Type B pancreatic cell (in vitro differentiated cells): ENCODE data around the gene SLC2A5. TPM values are rescaled to one million over a fixed set of nuclear protein-coding genes. Genes with fewer than 3 reads are reported as not detected.

Experiments
- DNase-seq: peaks from one replicate; pipeline ENCODE4 v3.0.0; 2021; ENCODE audit warnings: mixed read lengths; ENCODE audit not compliant: unreplicated experiment; ENCODE audit errors: extremely low spot score
- H3K27ac Mint-ChIP-seq: 2 replicates; pipeline ENCODE4 v1.8.0; 2021; ENCODE audit warnings: mild to moderate bottlenecking, mixed read lengths
- H3K27me3 Mint-ChIP-seq: 2 replicates; pipeline ENCODE4 v1.8.0; 2021; ENCODE audit warnings: mixed read lengths
- H3K36me3 Mint-ChIP-seq: 2 replicates; pipeline ENCODE4 v1.8.0; 2021; ENCODE audit warnings: mixed read lengths
- H3K4me1 Mint-ChIP-seq: one replicate; pipeline ENCODE4 v1.8.0; 2021; ENCODE audit warnings: mixed read lengths; ENCODE audit not compliant: unreplicated experiment
- H3K4me3 Mint-ChIP-seq: 2 replicates; pipeline ENCODE4 v1.8.0; 2021; ENCODE audit warnings: mild to moderate bottlenecking, mixed read lengths
- H3K9me3 Mint-ChIP-seq: 2 replicates; pipeline ENCODE4 v1.8.0; 2021; ENCODE audit warnings: mixed read lengths
- total RNA-seq: library from RNA; stranded (reverse); gene quantifications from 2 replicates; pipeline ENCODE4 v1.2.1, GENCODE V29; 2021; ENCODE audit warnings: low replicate concordance
- TF ChIP-seq, protein P1 (sequence below): fragments of 200-600 bp; sonication (generic); conservative IDR thresholded peaks from 2 replicates; pipeline ENCODE4 v1.5.0; 2021; ENCODE audit warnings: antibody characterized with exemption, mild to moderate bottlenecking

Gene SLC2A5
- total RNA-seq, 1 donor from 2014 or later, result 2.7 TPM

DNA sequence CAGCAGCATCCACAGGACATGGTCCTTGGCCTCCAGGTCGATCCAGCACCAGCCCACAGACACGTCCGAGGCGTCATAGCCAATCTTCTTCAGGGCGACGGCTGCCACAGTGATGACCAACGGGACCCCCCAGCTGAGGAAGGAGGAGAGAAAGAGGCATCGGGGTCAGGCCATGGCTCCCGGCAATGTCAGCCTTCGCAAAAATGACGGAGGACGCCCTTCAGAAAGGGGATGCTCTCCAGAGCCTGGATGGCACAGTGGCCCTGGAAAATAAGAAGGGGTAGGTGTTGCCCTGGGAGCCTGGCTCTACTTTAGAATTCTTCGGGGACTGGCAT lies 41.9 kb upstream of the SLC2A5 start:
- Mint-ChIP-seq H3K27ac (no peak overlapping the region), H3K27me3 (no peaks in the 10 kb centered on the region), H3K9me3 (no peaks in the 10 kb centered on the region), H3K4me3 (no peak overlapping the region), H3K4me1 (peaks cover 5% of the 10 kb centered on the region), H3K36me3 (no peaks in the 10 kb centered on the region)
- TF ChIP-seq, protein P1, sequence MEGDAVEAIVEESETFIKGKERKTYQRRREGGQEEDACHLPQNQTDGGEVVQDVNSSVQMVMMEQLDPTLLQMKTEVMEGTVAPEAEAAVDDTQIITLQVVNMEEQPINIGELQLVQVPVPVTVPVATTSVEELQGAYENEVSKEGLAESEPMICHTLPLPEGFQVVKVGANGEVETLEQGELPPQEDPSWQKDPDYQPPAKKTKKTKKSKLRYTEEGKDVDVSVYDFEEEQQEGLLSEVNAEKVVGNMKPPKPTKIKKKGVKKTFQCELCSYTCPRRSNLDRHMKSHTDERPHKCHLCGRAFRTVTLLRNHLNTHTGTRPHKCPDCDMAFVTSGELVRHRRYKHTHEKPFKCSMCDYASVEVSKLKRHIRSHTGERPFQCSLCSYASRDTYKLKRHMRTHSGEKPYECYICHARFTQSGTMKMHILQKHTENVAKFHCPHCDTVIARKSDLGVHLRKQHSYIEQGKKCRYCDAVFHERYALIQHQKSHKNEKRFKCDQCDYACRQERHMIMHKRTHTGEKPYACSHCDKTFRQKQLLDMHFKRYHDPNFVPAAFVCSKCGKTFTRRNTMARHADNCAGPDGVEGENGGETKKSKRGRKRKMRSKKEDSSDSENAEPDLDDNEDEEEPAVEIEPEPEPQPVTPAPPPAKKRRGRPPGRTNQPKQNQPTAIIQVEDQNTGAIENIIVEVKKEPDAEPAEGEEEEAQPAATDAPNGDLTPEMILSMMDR, result no peak
- no peak for DNase-seq

DNA sequence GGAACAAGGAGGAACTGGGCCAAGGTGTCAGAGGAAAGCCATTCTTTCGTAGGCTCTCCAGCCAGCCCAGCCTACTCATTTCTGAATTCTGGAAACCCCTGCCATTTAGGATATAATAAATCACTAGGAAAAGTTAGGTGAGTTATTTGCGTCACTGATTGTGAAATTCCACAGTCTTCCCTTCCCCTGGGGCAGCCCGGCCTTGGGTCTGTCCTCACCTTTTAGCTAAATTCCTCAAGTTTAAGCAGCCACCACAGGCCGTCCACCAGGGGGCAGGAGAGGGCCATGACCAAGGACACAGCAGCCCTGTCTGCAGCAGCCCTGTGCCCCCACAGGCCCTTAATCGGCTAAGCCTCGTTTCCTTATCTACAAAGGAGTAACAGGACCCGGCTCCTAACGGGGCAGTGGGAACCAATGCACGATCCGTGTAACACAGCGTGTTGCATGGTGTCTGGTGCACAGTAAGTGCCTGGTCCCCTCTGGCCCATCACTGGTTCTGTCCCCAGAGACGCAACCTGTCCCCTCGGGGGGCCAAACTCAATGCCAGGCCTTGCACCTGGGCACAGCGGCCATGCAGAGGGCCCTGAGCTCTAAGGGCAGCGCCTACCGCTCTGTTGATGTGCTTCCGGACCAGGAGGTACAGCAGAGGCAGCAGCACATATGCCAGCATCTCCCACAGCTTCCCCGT lies 41.4 kb upstream of the SLC2A5 start:
- H3K9me3 Mint-ChIP-seq, result no peaks in the 10 kb centered on the region
- H3K4me3 Mint-ChIP-seq, result no peak overlapping the region
- peak; percentile 92 for DNase-seq
- H3K4me1 Mint-ChIP-seq, result peaks cover 5% of the 10 kb centered on the region
- TF ChIP-seq, protein P1, result peak; percentile 96
- peak overlapping the region; percentile 46 for H3K27ac Mint-ChIP-seq
- H3K36me3 Mint-ChIP-seq, result no peaks in the 10 kb centered on the region
- H3K27me3 Mint-ChIP-seq, result no peaks in the 10 kb centered on the region

DNA sequence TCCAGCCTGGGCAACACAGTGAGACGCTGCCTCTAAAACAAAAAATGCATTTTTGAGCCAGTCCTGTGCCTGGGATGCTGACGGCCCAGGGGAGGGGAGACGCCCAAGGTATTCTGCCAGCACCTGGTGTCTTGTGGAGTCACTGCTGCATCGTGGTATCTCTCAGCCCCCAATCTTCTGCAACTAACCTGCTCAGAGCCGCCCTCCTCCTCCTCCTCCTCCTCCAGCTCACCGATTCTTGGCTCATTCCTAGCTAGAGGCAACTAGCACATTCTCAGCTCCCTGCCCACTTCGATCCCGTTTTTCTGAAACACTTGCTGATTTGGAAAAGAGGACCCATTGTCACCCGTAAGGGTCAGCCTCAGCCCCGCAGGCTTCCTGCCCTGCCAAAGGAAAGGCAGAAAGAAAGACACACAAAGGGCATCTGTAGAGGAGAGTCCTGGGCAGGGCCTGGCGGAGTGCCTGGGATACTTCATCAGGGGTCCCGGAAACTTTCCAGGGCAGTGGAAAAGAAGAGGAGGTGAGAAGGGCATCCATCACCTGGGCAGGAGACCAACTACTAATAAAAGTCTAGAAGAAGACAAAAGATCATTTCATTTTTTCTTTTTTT lies 38.7 kb upstream of the SLC2A5 start:
- Mint-ChIP-seq H3K9me3 (no peaks in the 10 kb centered on the region), H3K27me3 (no peaks in the 10 kb centered on the region), H3K27ac (no peak overlapping the region), H3K4me3 (no peak overlapping the region), H3K4me1 (peaks cover 5% of the 10 kb centered on the region), H3K36me3 (peaks cover 4% of the 10 kb centered on the region)
- no peak for DNase-seq
- TF ChIP-seq, protein P1, result no peak

DNA sequence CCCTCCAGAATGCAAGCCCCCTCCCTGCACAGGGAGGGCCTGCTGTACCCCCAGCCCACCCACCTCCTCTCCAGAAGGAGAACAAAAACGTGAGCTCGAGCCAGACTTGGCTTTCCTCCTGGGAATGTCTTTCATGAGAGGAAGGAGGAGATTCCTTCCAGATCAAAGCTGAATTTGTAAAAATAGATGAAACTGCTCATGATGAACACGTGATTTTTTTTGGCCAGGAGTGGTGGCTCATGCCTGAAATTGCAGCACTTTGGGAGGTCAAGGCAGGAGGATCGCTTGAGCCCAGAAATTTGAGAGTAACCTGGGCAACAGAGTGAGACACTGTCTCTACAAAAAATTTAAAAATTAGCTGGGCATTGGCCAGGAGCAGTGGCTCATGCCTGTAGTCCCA lies 37.7 kb upstream of the SLC2A5 start:
- TF ChIP-seq, protein P1, result no peak
- Mint-ChIP-seq H3K4me1 (peaks cover 5% of the 10 kb centered on the region), H3K9me3 (no peaks in the 10 kb centered on the region), H3K27ac (no peak overlapping the region), H3K4me3 (no peak overlapping the region), H3K36me3 (peaks cover 4% of the 10 kb centered on the region), H3K27me3 (no peaks in the 10 kb centered on the region)
- DNase-seq, result no peak

DNA sequence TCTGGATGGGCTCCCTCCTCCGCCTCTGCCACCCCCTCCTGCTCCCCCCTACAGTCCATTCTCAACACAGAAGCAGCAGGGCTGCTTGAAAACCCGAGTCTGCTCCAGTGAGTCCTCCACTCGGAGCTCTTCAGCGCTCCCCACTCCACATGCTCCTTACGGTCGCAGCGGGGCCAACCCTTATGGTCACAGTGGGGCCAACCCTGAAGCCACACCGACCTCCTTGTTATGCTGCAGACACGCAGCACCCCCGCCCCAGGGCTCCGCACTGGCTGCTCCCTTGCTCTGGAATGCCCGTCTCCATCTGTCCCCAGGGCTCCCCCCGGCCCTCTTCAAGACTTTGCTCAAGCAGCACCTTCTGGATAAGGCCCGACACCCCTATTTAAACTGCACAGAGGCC lies 36.9 kb upstream of the SLC2A5 start:
- DNase-seq, result no peak
- peaks cover 4% of the 10 kb centered on the region for H3K36me3 Mint-ChIP-seq
- H3K9me3 Mint-ChIP-seq, result no peaks in the 10 kb centered on the region
- H3K4me1 Mint-ChIP-seq, result peaks cover 5% of the 10 kb centered on the region
- H3K4me3 Mint-ChIP-seq, result no peak overlapping the region
- no peak overlapping the region for H3K27ac Mint-ChIP-seq
- no peaks in the 10 kb centered on the region for H3K27me3 Mint-ChIP-seq
- TF ChIP-seq, protein P1, result no peak
